Cerebellar nuclear complex (tissue), 1 donor: ENCODE results near the gene IL17RC.
"Not testable (repeated sequence)": the region's sequence is repeated elsewhere in the genome, so short reads cannot be mapped to it uniquely, and the experiment has no call there.

Experiments used
- DNase-seq, 2 experiments: peaks; one replicate each; lab custom pipeline; 2025; lab: John Stamatoyannopoulos, UW

The IL17RC gene

DNA sequence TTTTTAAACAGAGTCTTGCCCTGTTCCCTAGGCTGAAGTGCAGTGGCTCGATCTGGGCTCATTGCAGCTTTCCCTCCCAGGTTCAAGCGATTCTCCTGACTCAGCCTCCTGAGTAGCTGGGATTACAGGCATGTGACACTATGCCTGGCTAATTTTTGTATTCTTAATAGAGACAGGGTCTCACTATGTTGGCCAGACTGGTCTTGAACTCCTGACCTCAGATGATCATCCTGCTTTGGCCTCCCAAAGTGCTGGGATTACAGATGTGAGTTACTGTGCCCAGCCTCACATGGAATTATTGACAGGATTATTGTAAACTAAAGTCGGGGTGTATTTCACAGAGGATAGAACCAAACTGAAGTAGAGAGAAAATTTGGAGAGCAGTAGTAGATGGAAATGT is 21.2 kb upstream of the IL17RC start:
- DNase-seq = not testable (repeated sequence)

- DNase-seq = not testable (repeated sequence)
Observed at GRCh38 chr3:9896755-9897407, 20.0 kb upstream of the IL17RC start.

GRCh38 chr3:9897408-9898372 is 19.2 kb upstream of the IL17RC start:
- no peak for DNase-seq

- DNase-seq = no peak
Observed at GRCh38 chr3:9898467-9899241, 18.2 kb upstream of the IL17RC start.

DNA sequence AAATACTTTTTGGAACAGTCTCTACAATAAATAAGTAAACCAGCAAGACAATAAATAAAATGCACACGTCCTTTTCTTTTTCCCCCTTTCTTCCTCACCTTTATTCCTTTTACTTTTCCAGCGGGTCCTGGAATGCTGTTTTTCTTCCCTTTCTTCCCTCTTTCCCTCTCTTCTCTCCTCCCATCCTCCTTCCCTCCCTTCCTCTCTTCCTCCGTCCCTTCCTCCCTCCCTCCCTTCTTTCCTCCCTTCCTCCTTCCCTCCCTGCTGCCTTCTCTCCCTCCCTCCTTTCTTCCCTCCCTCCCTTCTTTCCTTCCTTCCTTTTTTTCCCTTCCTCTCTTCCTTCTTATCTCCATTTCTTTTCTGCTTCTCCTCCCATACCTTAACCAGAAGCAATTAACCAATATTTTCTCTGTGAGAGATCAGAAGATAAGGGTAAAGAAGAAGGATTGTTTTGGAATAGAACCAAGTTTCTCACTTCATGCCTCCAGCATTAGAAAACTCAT is 17.6 kb upstream of the IL17RC start:
- no peak for DNase-seq

DNA sequence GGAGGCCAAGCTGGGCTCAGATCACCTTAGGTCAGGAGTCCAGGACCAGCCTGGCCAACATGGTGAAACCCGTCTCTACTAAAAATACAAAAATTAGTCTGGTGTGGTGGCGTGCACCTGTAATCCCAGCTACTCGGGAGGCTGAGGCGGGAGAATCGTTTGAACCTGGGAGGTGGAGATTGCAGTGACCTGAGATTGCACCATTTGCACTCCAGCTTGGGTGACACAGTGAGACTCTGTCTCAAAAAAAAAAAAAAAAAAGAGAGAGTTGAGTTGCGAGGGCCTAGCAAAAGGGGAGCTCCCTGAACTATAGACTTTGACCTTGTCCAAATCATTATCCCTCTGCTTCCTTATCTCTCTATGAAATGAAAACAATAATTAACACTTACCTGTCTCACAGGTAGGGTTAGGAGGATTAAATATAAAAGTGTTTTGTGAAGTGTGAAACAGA is 15.9 kb upstream of the IL17RC start:
- not testable (repeated sequence) for DNase-seq

DNA sequence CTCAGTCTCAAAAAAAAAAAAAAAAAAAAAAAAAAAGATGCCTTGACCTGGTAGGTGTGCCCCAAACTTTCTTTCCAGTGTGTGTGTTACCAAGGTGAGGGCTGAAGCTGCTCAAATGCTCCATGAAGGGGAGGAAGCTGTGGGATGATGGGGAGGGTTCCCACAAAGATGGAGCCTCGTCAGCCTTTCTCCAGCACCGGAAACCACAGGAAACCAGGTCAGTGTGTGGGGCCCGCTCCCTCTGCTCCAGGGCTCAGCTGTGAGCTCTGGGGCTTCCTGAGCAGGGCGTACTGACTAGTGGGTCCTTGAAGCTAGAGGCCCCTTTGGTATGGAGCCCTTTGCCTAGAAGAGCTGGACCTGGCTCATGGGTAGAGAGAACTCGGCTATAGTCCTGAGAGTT is 14.9 kb upstream of the IL17RC start:
- no peak for DNase-seq

GRCh38 chr3:9902372-9903237 is 14.3 kb upstream of the IL17RC start, which contains the start of gene IL17RE:
IL17RE (plus strand) TSS chr3:9902848; CDS start chr3:9902933, 85 bp downstream.
- no peak for DNase-seq

DNA sequence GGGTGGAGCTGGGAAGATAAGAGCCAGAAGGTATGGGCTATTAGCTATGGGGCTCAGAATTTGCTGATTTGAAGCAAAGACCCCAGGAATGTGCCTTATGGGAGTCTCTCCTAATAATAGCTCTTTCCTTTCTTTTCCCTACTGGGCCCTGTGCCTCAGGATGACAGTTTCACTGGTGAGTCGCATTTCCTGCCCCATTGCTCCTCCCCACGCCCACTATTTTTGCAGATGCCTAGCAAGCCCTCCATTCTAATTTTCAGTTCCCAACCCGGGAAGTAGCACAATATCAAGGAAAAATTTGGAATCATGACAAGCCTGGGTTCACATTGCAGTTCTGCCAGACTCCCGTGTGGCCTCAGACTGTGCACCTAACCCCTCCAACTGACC is 13.7 kb upstream of the IL17RC start:
- DNase-seq = no peak

GRCh38 chr3:9903904-9904303 is 13.0 kb upstream of the IL17RC start:
- DNase-seq = no peak

GRCh38 chr3:9906480-9906879 is 10.4 kb upstream of the IL17RC start:
- no peak for DNase-seq

- DNase-seq = no peak
Observed at GRCh38 chr3:9908286-9908685, 8.6 kb upstream of the IL17RC start.

DNA sequence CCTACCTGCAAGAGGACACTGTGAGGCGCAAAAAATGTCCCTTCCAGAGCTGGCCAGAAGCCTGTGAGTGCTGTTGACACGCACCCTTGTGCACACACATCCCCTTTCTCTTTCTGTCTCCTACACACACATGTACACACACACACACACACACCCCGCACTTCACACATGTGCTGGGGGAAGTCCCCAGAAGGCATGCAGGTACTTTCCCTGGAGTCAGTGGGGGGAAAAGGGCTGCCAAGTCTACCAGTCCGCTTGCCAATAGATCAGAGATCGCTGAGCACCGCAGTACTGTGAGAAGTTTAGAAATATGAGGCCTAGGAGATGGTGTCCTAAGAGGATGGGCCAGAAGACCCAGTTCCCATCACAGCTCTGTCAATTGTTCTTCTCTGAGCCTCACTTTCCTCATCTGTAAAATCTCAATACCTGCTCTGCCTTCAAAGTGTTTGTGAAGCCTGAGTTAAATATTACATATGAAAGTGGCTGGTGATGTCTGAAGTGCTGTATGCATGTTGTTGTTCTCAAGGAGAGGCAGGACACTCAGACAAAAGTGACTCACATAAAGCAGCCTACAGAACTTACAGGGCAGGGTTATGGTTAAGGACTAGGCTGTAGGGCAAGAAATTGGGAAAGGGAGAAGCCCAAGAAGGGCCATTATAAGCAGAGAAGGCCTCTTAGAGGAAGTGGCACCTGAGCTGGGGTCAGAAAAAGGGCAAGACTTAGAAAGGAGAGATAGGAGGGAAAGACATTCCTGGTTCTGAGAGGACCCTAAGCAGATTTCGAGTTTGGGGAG is 7.5 kb upstream of the IL17RC start:
- no peak for DNase-seq

DNA sequence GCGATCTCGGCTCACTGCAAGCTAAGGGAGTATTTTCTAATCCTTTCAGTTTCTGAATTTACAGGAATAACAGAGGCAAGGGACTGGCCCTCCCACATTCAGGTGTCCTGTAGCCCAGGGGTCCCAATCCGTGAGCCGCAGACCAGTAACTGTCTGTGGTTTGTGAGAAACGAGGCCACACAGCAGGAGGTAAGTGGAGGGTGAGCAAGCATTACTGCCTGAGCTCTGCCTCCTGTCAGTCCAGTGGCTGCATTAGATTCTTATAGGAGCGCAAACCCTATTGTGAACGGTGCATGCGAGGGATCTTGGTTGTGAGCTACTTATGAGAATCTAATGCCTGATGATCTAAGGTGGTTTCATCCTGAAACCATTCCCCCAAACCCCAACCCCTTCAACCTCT is 5.0 kb upstream of the IL17RC start:
- DNase-seq = no peak

DNA sequence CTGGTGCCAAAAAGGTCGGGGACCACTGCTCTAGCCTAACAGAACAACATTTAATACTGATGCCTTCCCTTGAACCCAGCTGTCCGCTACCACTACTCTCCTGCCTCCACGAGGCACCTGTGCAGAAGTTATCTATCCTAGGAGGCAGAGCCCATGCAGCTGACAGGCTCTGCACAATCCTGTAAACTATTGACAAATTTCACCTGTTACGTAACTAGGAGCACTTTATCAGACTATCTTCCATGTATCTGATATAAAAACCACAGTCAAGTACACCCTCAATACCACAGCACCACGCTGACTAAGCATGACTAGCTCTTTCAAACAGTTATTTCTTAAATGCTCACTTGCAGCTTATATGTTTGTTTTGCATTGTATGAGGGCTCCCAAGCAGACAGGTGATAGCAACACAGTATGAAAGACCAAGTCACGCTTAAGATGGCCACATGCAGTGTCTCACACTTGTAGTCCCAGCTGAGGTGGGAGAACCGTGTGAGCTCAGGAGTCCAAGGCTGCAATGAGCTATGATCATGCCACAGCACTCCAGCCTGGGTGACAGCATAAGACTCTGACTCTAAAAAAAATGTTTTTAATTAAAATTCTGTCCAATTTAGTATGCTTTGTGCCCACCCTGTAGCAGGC is 4.5 kb upstream of the IL17RC start:
- no peak for DNase-seq

GRCh38 chr3:9913601-9914000 is 3.3 kb upstream of the IL17RC start:
- DNase-seq = no peak

DNA sequence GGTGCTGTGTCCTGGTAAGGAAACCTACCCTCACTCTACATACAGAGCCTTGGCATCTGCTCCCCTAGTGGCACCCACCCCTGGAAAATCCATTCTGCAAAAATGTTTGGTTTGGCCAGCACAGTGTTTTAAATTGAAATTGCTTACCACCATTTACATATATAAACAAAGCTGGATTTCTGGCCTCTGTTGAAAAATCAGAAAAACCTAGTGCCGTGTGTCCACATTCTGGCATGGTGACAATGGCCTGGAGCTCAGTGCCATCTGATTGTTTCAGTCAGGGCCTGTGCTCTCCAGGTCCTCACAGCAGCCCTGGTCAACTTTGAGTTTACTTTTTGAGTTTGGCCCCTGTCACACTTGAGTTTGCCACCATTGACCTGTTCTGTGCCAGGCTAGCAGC is 2.9 kb upstream of the IL17RC start:
- DNase-seq = no peak

DNA sequence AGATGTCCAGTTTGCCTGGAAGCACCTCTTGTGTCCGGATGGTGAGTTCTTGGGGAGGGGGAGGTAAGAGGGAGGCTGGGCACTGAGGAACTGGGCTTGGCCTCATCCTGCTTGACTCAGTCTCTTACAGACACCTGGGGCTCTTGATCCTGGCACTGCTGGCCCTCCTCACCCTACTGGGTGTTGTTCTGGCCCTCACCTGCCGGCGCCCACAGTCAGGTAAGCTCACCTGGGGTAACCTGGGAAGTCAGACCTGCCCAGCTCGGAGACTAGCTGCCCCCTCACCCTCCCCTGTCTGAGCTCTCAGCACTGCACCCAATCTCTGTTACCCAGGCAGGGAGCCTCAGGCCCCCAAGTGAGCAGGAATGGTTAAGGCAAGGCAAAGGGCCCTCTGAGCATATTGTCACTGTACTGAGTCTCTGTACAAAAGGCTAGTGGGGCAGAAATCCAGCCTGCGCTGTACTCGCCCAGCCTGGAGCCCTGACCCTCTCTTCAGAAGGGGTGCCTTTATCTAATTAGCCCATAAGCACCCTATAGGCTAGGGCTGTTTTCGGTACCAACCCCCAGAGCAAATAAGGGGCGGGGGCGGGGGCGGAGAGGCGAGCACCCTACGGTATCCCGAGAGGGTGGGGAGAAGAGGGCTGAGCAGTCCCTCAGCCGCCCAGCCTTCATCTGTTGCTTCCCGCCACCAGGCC is 2.2 kb upstream of the IL17RC start:
- no peak for DNase-seq
